Epithelial cell of proximal tubule (primary cell): Measurements from ENCODE around the gene CIP2A. TPM values are rescaled to one million over a fixed set of nuclear protein-coding genes. Genes with fewer than 3 reads are reported as not detected.

Source experiments
- DNase-seq: peaks from one replicate; pipeline ENCODE4 v3.0.0-alpha.2; 2011; ENCODE audit warnings: low read depth
- H3K4me3 ChIP-seq: 2 replicates; pipeline ENCODE4 v1.5.1; 2011; ENCODE audit warnings: low read depth, mild to moderate bottlenecking, low read length
- CTCF ChIP-seq: conservative IDR thresholded peaks from 2 replicates; pipeline ENCODE4 v1.5.1; 2012; ENCODE audit warnings: low read depth, mild to moderate bottlenecking, low read length
- total RNA-seq: library from RNA; depleted of rRNA; stranded (reverse); fragments of >200 nt; gene quantifications from 2 replicates; pipeline ENCODE4 v1.2.3, GENCODE V29; 2015

The CIP2A gene
- total RNA-seq, 1 donor from 2014 or later: 72.9 TPM

DNA sequence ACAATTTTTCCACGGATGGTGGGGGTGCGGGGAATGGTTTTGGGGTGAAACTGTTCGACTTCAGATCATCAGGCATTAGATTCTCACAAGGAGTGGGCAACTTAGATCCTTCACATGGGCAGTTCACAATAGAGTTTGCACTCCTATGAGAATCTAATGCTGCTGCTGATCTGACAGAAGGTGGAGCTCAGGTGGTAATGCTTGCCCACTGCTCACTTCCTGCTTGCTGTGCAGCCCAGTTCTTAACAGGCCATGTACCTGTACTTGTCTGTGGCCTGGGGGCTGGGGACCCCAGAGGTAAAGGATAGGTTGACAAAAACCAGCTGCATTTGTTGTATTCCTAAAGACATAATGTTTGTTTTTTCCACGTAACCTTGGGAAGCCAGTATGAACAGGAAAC lies 16.3 kb upstream of the CIP2A start:
- no peak for TF ChIP-seq CTCF
- H3K4me3 ChIP-seq: no peak overlapping the region
- no peak for DNase-seq

GRCh38 chr3:108605028-108605427 lies 15.8 kb upstream of the CIP2A start:
- no peak for DNase-seq
- no peak for TF ChIP-seq CTCF
- H3K4me3 ChIP-seq: no peak overlapping the region

GRCh38 chr3:108603691-108604090 lies 14.5 kb upstream of the CIP2A start:
- H3K4me3 ChIP-seq: no peak overlapping the region
- no peak for TF ChIP-seq CTCF
- no peak for DNase-seq

DNA sequence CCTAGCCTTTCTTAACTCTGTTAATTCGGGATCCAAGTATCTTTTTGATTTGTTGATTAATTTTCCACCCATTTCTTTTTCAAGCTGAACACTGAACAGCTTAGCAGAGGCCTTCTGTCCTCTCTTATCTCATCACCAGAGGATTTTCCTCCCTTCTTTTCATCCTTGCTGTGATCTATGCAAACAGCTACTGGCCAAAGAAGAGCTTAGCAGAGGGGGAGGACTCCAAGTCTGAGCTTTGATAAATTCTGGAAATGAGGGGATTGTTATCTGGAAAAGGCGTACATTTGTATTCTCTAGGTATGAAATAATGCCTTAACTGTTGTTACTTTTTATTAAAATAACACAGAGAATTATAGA lies 13.7 kb upstream of the CIP2A start:
- DNase-seq: no peak
- no peak for TF ChIP-seq CTCF
- H3K4me3 ChIP-seq: no peak overlapping the region

GRCh38 chr3:108602249-108602934 lies 13.2 kb upstream of the CIP2A start:
- TF ChIP-seq CTCF: no peak

GRCh38 chr3:108599677-108600409 lies 10.6 kb upstream of the CIP2A start:
- DNase-seq: no peak
- TF ChIP-seq CTCF: no peak
- no peak overlapping the region for H3K4me3 ChIP-seq

More at GRCh38 chr3:108602249-108602934, 13.2 kb upstream of the CIP2A start:
- no peak overlapping the region for H3K4me3 ChIP-seq
- no peak for DNase-seq

DNA sequence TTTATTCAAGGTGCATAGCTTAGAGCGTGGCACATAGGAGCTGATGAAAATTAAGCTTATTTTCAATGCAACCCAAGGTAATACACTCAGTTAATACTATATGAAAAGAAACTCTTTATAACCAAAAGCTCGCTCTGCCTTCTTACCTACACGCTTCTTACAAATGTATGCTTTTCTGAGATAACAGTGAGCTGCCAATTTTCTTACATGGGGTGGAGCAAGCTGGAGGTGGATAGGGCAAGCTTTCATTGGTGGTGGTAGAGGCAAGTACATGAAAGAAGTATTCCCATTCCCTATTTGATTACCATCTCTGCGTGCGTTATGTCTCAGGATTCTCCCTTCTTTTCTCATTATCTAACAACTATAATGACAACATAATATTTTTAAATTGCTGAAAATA lies 9.1 kb upstream of the CIP2A start:
- no peak for TF ChIP-seq CTCF
- DNase-seq: no peak
- no peak overlapping the region for H3K4me3 ChIP-seq
